Glutamatergic neuron (in vitro differentiated cells): ENCODE results near the gene SFRP4. TPM values are rescaled to one million over a fixed set of nuclear protein-coding genes. Genes with fewer than 3 reads are reported as not detected.

Source experiments
- DNase-seq: peaks from one replicate; pipeline ENCODE4 v3.0.0; 2022
- H3K27ac Mint-ChIP-seq: one replicate; pipeline ENCODE4 v1.8.0; 2020; ENCODE audit warnings: mild to moderate bottlenecking, mixed read lengths, inconsistent platforms; ENCODE audit not compliant: unreplicated experiment
- H3K27me3 Mint-ChIP-seq: one replicate; pipeline ENCODE4 v1.8.0; 2020; ENCODE audit warnings: mild to moderate bottlenecking, moderate library complexity, mixed read lengths, inconsistent platforms; ENCODE audit not compliant: unreplicated experiment
- H3K36me3 Mint-ChIP-seq: one replicate; pipeline ENCODE4 v1.8.0; 2020; ENCODE audit warnings: mild to moderate bottlenecking, mixed read lengths, inconsistent platforms; ENCODE audit not compliant: unreplicated experiment
- H3K4me1 Mint-ChIP-seq: one replicate; pipeline ENCODE4 v1.8.0; 2020; ENCODE audit warnings: mild to moderate bottlenecking, low read depth, mixed read lengths, inconsistent platforms; ENCODE audit not compliant: unreplicated experiment
- H3K4me3 Mint-ChIP-seq: one replicate; pipeline ENCODE4 v1.8.0; 2020; ENCODE audit warnings: mild to moderate bottlenecking, mixed read lengths, inconsistent platforms; ENCODE audit not compliant: unreplicated experiment
- H3K9me3 Mint-ChIP-seq: one replicate; pipeline ENCODE4 v1.8.0; 2020; ENCODE audit warnings: mild to moderate bottlenecking, moderate library complexity, mixed read lengths, inconsistent platforms; ENCODE audit not compliant: unreplicated experiment
- CTCF ChIP-seq: fragments of 200-600 bp; sonication (generic); IDR thresholded peaks from one replicate; pipeline ENCODE4 v1.5.0; 2021; ENCODE audit not compliant: partially characterized antibody, unreplicated experiment
- total RNA-seq: library from RNA; stranded (reverse); fragmentation: NEBNext Ultra II Directional; extraction: Animal tissue kit (Norgen Biotek cat#: 25700); gene quantifications from one replicate; pipeline ENCODE4 v1.2.1, GENCODE V29; 2021; ENCODE audit not compliant: unreplicated experiment

SFRP4 gene
- total RNA-seq, 1 donor from 2014 or later: 2.2 TPM

GRCh38 chr7:37927773-37928444 is 11.3 kb upstream of the SFRP4 start:
- Mint-ChIP-seq H3K36me3 (peaks cover 12% of the 10 kb centered on the region), H3K4me3 (no peak overlapping the region), H3K27ac (no peak overlapping the region), H3K4me1 (peaks cover 2% of the 10 kb centered on the region), H3K9me3 (peaks cover 4% of the 10 kb centered on the region), H3K27me3 (peaks cover 2% of the 10 kb centered on the region)
- TF ChIP-seq CTCF: no peak
- DNase-seq: no peak

- H3K4me3 Mint-ChIP-seq: no peak overlapping the region
- no peak for DNase-seq
- H3K36me3 Mint-ChIP-seq: peaks cover 15% of the 10 kb centered on the region
- H3K27ac Mint-ChIP-seq: no peak overlapping the region
- peaks cover 2% of the 10 kb centered on the region for H3K27me3 Mint-ChIP-seq
- no peak for TF ChIP-seq CTCF
- H3K4me1 Mint-ChIP-seq: peaks cover 8% of the 10 kb centered on the region
- peaks cover 9% of the 10 kb centered on the region for H3K9me3 Mint-ChIP-seq
Observed at GRCh38 chr7:37925620-37926019, 9.0 kb upstream of the SFRP4 start.

GRCh38 chr7:37924491-37925041 is 7.9 kb upstream of the SFRP4 start:
- Mint-ChIP-seq H3K27me3 (peaks cover 7% of the 10 kb centered on the region), H3K9me3 (peaks cover 9% of the 10 kb centered on the region), H3K27ac (no peak overlapping the region), H3K4me1 (peaks cover 8% of the 10 kb centered on the region), H3K36me3 (peaks cover 15% of the 10 kb centered on the region), H3K4me3 (no peak overlapping the region)
- TF ChIP-seq CTCF: no peak
- no peak for DNase-seq

GRCh38 chr7:37923996-37924395 is 7.4 kb upstream of the SFRP4 start:
- H3K27ac Mint-ChIP-seq: no peak overlapping the region
- peaks cover 15% of the 10 kb centered on the region for H3K36me3 Mint-ChIP-seq
- H3K9me3 Mint-ChIP-seq: peaks cover 11% of the 10 kb centered on the region
- no peak for DNase-seq
- no peak overlapping the region for H3K4me3 Mint-ChIP-seq
- H3K27me3 Mint-ChIP-seq: peaks cover 7% of the 10 kb centered on the region
- H3K4me1 Mint-ChIP-seq: peaks cover 8% of the 10 kb centered on the region
- TF ChIP-seq CTCF: no peak

GRCh38 chr7:37921876-37922275 is 5.3 kb upstream of the SFRP4 start:
- H3K27ac Mint-ChIP-seq: no peak overlapping the region
- peaks cover 8% of the 10 kb centered on the region for H3K4me1 Mint-ChIP-seq
- no peak for TF ChIP-seq CTCF
- peaks cover 15% of the 10 kb centered on the region for H3K36me3 Mint-ChIP-seq
- peaks cover 7% of the 10 kb centered on the region for H3K27me3 Mint-ChIP-seq
- H3K9me3 Mint-ChIP-seq: peaks cover 11% of the 10 kb centered on the region
- no peak for DNase-seq
- peak overlapping the region; percentile 85 for H3K4me3 Mint-ChIP-seq
